Measurements from ENCODE around the gene TEX10. TPM values are rescaled to one million over a fixed set of nuclear protein-coding genes. Genes with fewer than 3 reads are reported as not detected.

TEX10 gene
- total and polyA plus RNA-seq, 2 of the 13 experiments (the other 11 are each of a cell fraction or from before 2014, with no cell fraction given), result 18.1 to 38.7 TPM

DNA sequence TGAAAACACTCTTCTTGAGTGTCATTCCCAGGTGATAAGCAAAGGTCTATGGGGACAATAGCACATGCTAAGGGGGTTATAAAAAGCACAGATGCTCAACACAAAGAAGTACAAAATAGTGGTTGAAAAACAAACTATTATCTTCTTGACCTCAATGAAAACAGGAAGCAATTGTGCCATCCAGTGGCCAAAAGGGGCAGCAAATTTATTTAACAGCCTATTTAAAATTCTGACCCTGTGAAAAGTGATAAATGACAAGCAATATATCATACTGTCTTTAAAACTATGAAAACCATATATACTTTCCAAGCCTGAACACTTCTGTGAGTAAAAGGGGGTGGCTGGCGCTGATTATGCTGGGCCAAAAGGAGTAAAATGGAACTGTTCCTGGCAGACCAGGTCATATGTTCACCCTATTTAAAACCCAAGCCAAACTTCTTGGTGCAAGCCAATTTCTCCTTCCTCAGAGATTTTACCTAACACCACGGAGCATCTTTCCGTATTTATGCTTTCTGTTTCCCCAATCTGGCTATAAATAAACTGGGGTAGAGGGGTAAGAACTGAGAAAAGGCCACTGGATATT is 29.7 kb downstream of the TEX10 start (continued):
- TF ChIP-seq, protein P1, sequence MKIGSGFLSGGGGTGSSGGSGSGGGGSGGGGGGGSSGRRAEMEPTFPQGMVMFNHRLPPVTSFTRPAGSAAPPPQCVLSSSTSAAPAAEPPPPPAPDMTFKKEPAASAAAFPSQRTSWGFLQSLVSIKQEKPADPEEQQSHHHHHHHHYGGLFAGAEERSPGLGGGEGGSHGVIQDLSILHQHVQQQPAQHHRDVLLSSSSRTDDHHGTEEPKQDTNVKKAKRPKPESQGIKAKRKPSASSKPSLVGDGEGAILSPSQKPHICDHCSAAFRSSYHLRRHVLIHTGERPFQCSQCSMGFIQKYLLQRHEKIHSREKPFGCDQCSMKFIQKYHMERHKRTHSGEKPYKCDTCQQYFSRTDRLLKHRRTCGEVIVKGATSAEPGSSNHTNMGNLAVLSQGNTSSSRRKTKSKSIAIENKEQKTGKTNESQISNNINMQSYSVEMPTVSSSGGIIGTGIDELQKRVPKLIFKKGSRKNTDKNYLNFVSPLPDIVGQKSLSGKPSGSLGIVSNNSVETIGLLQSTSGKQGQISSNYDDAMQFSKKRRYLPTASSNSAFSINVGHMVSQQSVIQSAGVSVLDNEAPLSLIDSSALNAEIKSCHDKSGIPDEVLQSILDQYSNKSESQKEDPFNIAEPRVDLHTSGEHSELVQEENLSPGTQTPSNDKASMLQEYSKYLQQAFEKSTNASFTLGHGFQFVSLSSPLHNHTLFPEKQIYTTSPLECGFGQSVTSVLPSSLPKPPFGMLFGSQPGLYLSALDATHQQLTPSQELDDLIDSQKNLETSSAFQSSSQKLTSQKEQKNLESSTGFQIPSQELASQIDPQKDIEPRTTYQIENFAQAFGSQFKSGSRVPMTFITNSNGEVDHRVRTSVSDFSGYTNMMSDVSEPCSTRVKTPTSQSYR (CRISPR knock-in tag; IDR thresholded peaks at IDR 0.05; ENCODE audit: borderline replicate concordance), result no peak
- TF ChIP-seq, protein P2, sequence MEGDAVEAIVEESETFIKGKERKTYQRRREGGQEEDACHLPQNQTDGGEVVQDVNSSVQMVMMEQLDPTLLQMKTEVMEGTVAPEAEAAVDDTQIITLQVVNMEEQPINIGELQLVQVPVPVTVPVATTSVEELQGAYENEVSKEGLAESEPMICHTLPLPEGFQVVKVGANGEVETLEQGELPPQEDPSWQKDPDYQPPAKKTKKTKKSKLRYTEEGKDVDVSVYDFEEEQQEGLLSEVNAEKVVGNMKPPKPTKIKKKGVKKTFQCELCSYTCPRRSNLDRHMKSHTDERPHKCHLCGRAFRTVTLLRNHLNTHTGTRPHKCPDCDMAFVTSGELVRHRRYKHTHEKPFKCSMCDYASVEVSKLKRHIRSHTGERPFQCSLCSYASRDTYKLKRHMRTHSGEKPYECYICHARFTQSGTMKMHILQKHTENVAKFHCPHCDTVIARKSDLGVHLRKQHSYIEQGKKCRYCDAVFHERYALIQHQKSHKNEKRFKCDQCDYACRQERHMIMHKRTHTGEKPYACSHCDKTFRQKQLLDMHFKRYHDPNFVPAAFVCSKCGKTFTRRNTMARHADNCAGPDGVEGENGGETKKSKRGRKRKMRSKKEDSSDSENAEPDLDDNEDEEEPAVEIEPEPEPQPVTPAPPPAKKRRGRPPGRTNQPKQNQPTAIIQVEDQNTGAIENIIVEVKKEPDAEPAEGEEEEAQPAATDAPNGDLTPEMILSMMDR (CRISPR knock-in tag; IDR thresholded peaks at IDR 0.05), result peak; percentile 65
- TF ChIP-seq STAG1 (CRISPR knock-in tag; IDR thresholded peaks at IDR 0.05) (peak; percentile 42), ZBTB7B (CRISPR knock-in tag; IDR thresholded peaks at IDR 0.05) (no peak), SMC3 (IDR thresholded peaks at IDR 0.05; ENCODE audit: low read length) (peak; percentile 45; the same call in 1 of the 2 replicates), ZNF430 (CRISPR knock-in tag; IDR thresholded peaks at IDR 0.05) (no peak), ZNF468 (CRISPR knock-in tag; IDR thresholded peaks at IDR 0.05) (no peak), RXRA (CRISPR knock-in tag; IDR thresholded peaks at IDR 0.05) (no peak), TP53 (CRISPR knock-in tag; conservative IDR thresholded peaks at IDR 0.05) (no peak), ZNF563 (CRISPR knock-in tag; IDR thresholded peaks at IDR 0.05) (no peak), KDM2A (CRISPR knock-in tag; IDR thresholded peaks at IDR 0.05; ENCODE audit: borderline replicate concordance, low read depth) (no peak)
- TF ChIP-seq, protein P3, sequence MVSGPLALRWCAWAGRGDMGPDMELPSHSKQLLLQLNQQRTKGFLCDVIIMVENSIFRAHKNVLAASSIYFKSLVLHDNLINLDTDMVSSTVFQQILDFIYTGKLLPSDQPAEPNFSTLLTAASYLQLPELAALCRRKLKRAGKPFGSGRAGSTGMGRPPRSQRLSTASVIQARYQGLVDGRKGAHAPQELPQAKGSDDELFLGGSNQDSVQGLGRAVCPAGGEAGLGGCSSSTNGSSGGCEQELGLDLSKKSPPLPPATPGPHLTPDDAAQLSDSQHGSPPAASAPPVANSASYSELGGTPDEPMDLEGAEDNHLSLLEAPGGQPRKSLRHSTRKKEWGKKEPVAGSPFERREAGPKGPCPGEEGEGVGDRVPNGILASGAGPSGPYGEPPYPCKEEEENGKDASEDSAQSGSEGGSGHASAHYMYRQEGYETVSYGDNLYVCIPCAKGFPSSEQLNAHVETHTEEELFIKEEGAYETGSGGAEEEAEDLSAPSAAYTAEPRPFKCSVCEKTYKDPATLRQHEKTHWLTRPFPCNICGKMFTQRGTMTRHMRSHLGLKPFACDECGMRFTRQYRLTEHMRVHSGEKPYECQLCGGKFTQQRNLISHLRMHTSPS (CRISPR knock-in tag; IDR thresholded peaks at IDR 0.05; ENCODE audit: low read depth), result no peak
